ENCODE results near the gene SLC4A4.

DNA sequence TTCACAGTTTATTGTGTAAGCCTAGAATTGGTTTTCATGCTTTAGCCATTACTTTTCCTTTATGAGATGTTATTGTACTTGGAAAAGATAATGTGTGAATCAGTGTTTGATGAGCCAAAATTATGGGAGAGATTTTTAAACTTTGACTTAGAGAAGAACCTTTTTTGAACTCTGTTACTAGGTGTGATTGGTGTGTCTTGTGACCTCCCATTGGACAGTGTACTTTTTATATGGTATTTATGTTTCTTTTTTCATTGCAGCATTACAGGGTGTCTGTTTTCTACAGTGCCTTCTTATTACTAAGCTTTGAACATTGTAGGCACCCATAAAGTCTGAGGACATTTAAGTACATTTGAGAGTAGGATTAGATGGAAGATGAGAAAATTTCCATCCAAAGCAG is 91.1 kb downstream of the SLC4A4 start:
- no peak for TF ChIP-seq CTCF (IDR thresholded peaks at IDR 0.05; ENCODE audit: low read depth, low read length, missing input control)
- TF ChIP-seq YY1 (IDR thresholded peaks at IDR 0.05): no peak
- no peak for TF ChIP-seq JUND (IDR thresholded peaks at IDR 0.05)
- no peak for TF ChIP-seq TAF1 (conservative IDR thresholded peaks at IDR 0.05)
- TF ChIP-seq RAD21 (IDR thresholded peaks at IDR 0.05): no peak
- TF ChIP-seq, protein P1, sequence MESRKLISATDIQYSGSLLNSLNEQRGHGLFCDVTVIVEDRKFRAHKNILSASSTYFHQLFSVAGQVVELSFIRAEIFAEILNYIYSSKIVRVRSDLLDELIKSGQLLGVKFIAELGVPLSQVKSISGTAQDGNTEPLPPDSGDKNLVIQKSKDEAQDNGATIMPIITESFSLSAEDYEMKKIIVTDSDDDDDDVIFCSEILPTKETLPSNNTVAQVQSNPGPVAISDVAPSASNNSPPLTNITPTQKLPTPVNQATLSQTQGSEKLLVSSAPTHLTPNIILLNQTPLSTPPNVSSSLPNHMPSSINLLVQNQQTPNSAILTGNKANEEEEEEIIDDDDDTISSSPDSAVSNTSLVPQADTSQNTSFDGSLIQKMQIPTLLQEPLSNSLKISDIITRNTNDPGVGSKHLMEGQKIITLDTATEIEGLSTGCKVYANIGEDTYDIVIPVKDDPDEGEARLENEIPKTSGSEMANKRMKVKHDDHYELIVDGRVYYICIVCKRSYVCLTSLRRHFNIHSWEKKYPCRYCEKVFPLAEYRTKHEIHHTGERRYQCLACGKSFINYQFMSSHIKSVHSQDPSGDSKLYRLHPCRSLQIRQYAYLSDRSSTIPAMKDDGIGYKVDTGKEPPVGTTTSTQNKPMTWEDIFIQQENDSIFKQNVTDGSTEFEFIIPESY (IDR thresholded peaks at IDR 0.05): no peak
- no peak for TF ChIP-seq EGR1 (IDR thresholded peaks at IDR 0.05; ENCODE audit: low read depth in 2 of 2)
- no peak for TF ChIP-seq FOXA1 (IDR thresholded peaks at IDR 0.05)

Data from liver (tissue), 3 donors.